Neural progenitor cell (in vitro differentiated cells): Measurements from ENCODE around the gene SEMA6A. TPM values are rescaled to one million over a fixed set of nuclear protein-coding genes. Genes with fewer than 3 reads are reported as not detected.

ENCODE experiments used
- DNase-seq: peaks from one replicate; pipeline ENCODE4 v3.0.0-alpha.2; 2016; ENCODE audit warnings: low spot score
- H2AFZ ChIP-seq: fragments of 200-600 bp; sonication (generic); replicated peaks from 2 replicates; pipeline ENCODE4 v1.6.1; 2016; ENCODE audit warnings: antibody characterized with exemption
- H3F3A ChIP-seq: fragments of 200-600 bp; sonication (generic); 2 replicates; pipeline ENCODE4 v1.6.1; 2016; ENCODE audit warnings: antibody characterized with exemption, low read depth
- H3K27ac ChIP-seq: fragments of 200-600 bp; sonication (generic); 2 replicates; pipeline ENCODE4 v1.5.1; 2016; ENCODE audit warnings: mild to moderate bottlenecking
- H3K27me3 ChIP-seq: fragments of 200-600 bp; sonication (generic); 2 replicates; pipeline ENCODE4 v1.6.1; 2016; ENCODE audit warnings: mild to moderate bottlenecking, moderate library complexity
- H3K36me3 ChIP-seq: fragments of 200-600 bp; sonication (generic); 2 replicates; pipeline ENCODE4 v1.5.1; 2016
- H3K4me1 ChIP-seq: fragments of 200-600 bp; sonication (generic); 2 replicates; pipeline ENCODE4 v1.6.1; 2016; ENCODE audit warnings: mixed run types
- H3K4me2 ChIP-seq: fragments of 200-600 bp; sonication (generic); 2 replicates; pipeline ENCODE4 v1.6.1; 2016
- H3K4me3 ChIP-seq: fragments of 200-600 bp; sonication (generic); 2 replicates; pipeline ENCODE4 v1.5.1; 2016
- H3K79me2 ChIP-seq: fragments of 200-600 bp; sonication (generic); 2 replicates; pipeline ENCODE4 v1.6.1; 2016; ENCODE audit warnings: low read depth
- H3K9ac ChIP-seq: fragments of 200-600 bp; sonication (generic); 2 replicates; pipeline ENCODE4 v1.6.1; 2016
- H3K9me3 ChIP-seq: fragments of 200-600 bp; sonication (generic); 2 replicates; pipeline ENCODE4 v1.5.1; 2016; ENCODE audit warnings: low read depth
- H4K20me1 ChIP-seq: fragments of 200-600 bp; sonication (generic); 2 replicates; pipeline ENCODE4 v1.6.1; 2016; ENCODE audit warnings: low read depth
- H3K27ac Mint-ChIP-seq: 3 replicates; pipeline ENCODE4 v1.8.0; 2021; ENCODE audit warnings: mixed read lengths
- H3K27me3 Mint-ChIP-seq: 2 replicates; pipeline ENCODE4 v1.8.0; 2022; ENCODE audit warnings: low read depth, mild to moderate bottlenecking, inconsistent platforms, moderate library complexity, mixed read lengths; ENCODE audit not compliant: insufficient read depth
- H3K36me3 Mint-ChIP-seq: 3 replicates; pipeline ENCODE4 v1.8.0; 2021; ENCODE audit warnings: mixed read lengths
- H3K4me1 Mint-ChIP-seq: 3 replicates; pipeline ENCODE4 v1.8.0; 2021; ENCODE audit warnings: mixed read lengths
- H3K4me3 Mint-ChIP-seq: 3 replicates; pipeline ENCODE4 v1.8.0; 2021; ENCODE audit warnings: mild to moderate bottlenecking, moderate library complexity, mixed read lengths
- H3K9me3 Mint-ChIP-seq: 3 replicates; pipeline ENCODE4 v1.8.0; 2020; ENCODE audit warnings: mixed read lengths
- EZH2 ChIP-seq: fragments of 200-600 bp; sonication (generic); IDR thresholded peaks from 2 replicates; pipeline ENCODE4 v1.6.1; 2017; ENCODE audit warnings: antibody characterized with exemption, mild to moderate bottlenecking, moderate library complexity
- EZH2phosphoT487 ChIP-seq: fragments of 200-600 bp; sonication (generic); IDR thresholded peaks from 2 replicates; pipeline ENCODE4 v1.6.1; 2017; ENCODE audit warnings: antibody characterized with exemption
- total RNA-seq: library from RNA; depleted of rRNA; stranded (reverse); fragments of >200 nt; gene quantifications from 2 replicates; pipeline ENCODE4 v1.2.3, GENCODE V29; 2015; ENCODE audit warnings: low replicate concordance
- TF ChIP-seq, protein P1 (sequence below): fragments of 200-600 bp; sonication (generic); IDR thresholded peaks from 2 replicates; pipeline ENCODE4 v1.5.1; 2017; ENCODE audit warnings: antibody characterized with exemption, mild to moderate bottlenecking

The SEMA6A gene
- total RNA-seq, 1 donor from 2014 or later, result 86.4 TPM

DNA sequence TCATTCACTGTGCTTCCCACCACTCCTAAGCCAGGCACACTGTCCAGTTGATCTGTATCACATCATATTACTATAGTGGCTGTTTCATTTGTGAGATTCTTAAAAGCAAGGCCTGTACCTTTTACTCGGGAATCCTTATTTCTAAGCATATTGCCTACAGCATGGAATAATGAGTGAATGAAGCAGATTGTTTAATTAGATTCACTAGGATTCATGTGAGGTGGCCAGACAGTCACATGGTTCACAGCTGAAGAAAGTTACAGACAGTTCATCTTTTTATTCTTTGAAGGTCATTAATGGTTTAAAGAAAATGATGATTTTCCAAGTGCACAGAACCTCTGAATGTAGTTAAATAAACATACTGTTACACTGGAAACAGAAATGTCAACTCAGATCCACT is 24.3 kb upstream of the SEMA6A start:
- no peaks in the 10 kb centered on the region for H3K79me2 ChIP-seq
- H3K9me3 ChIP-seq, result no peaks in the 10 kb centered on the region
- no peaks in the 10 kb centered on the region for H3K36me3 Mint-ChIP-seq
- no peak overlapping the region for H3K27ac ChIP-seq
- H3K4me1 ChIP-seq, result peaks cover 8% of the 10 kb centered on the region
- H3K4me3 Mint-ChIP-seq, result no peak overlapping the region
- H3F3A ChIP-seq, result no peaks in the 10 kb centered on the region
- H3K27me3 ChIP-seq, result no peaks in the 10 kb centered on the region
- H3K9ac ChIP-seq, result no peak overlapping the region
- no peak for TF ChIP-seq EZH2
- TF ChIP-seq, protein P1, sequence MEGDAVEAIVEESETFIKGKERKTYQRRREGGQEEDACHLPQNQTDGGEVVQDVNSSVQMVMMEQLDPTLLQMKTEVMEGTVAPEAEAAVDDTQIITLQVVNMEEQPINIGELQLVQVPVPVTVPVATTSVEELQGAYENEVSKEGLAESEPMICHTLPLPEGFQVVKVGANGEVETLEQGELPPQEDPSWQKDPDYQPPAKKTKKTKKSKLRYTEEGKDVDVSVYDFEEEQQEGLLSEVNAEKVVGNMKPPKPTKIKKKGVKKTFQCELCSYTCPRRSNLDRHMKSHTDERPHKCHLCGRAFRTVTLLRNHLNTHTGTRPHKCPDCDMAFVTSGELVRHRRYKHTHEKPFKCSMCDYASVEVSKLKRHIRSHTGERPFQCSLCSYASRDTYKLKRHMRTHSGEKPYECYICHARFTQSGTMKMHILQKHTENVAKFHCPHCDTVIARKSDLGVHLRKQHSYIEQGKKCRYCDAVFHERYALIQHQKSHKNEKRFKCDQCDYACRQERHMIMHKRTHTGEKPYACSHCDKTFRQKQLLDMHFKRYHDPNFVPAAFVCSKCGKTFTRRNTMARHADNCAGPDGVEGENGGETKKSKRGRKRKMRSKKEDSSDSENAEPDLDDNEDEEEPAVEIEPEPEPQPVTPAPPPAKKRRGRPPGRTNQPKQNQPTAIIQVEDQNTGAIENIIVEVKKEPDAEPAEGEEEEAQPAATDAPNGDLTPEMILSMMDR, result no peak
- TF ChIP-seq EZH2phosphoT487, result no peak
- H3K4me3 ChIP-seq, result no peak overlapping the region
- no peaks in the 10 kb centered on the region for H4K20me1 ChIP-seq
- H3K4me1 Mint-ChIP-seq, result peaks cover 3% of the 10 kb centered on the region
- no peaks in the 10 kb centered on the region for H3K36me3 ChIP-seq
- no peak overlapping the region for H3K4me2 ChIP-seq
- no peaks in the 10 kb centered on the region for H3K9me3 Mint-ChIP-seq
- no peak overlapping the region for H3K27ac Mint-ChIP-seq
- no peak overlapping the region for H2AFZ ChIP-seq
- no peak for DNase-seq
- H3K27me3 Mint-ChIP-seq, result no peaks in the 10 kb centered on the region

DNA sequence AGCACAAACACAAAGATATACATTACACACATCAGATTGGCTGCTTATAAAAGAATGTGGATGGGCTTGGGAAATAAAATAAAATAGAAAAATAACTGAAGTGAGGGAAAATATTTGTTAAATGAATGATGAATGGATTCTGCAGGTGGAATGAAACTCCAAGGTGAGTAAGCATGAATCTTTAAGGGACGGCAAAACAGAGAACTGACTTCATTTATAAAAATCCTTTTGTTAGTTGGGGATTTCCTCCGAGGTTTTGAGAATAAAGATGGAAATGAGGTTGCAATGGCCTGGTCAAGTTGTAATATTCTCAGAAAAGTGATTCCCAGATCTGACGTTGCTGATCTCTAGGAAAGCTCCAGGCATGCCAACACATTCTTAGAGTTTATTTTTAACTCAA is 20.9 kb upstream of the SEMA6A start:
- Mint-ChIP-seq H3K9me3 (peaks cover 3% of the 10 kb centered on the region), H3K4me1 (no peaks in the 10 kb centered on the region), H3K27ac (no peak overlapping the region), H3K36me3 (no peaks in the 10 kb centered on the region), H3K27me3 (no peaks in the 10 kb centered on the region), H3K4me3 (no peak overlapping the region)
- Histone ChIP-seq H3K9ac (no peak overlapping the region), H4K20me1 (no peaks in the 10 kb centered on the region), H3K27me3 (no peaks in the 10 kb centered on the region), H3K4me1 (no peaks in the 10 kb centered on the region), H3F3A (no peaks in the 10 kb centered on the region), H2AFZ (no peak overlapping the region), H3K36me3 (no peaks in the 10 kb centered on the region), H3K4me3 (no peak overlapping the region), H3K9me3 (no peaks in the 10 kb centered on the region), H3K27ac (no peak overlapping the region), H3K79me2 (no peaks in the 10 kb centered on the region), H3K4me2 (no peak overlapping the region)
- no peak for DNase-seq
- TF ChIP-seq EZH2phosphoT487, result no peak
- TF ChIP-seq, protein P1, result no peak
- TF ChIP-seq EZH2, result no peak

DNA sequence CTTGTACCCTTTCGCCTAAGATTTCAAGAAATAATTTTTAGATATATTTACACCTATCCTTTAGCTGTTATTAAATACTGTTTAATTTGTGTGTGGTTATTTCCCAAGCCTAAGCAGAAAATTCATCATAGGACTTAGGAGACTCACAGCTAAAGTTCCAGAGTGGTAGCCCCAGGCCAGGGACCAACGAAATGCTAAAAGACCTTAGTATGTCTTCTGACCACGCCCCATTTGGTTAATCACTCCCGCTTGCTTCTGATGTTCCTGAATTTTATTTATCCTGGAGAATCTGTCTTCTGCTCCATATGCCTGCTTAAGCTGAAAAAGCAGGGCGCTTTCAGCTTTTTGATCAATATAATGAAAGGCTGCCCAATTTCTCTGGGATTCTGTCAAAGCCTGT is 18.7 kb upstream of the SEMA6A start:
- H2AFZ ChIP-seq, result no peak overlapping the region
- no peaks in the 10 kb centered on the region for H3K79me2 ChIP-seq
- Mint-ChIP-seq H3K4me1 (no peaks in the 10 kb centered on the region), H3K27ac (no peak overlapping the region), H3K4me3 (no peak overlapping the region), H3K27me3 (no peaks in the 10 kb centered on the region), H3K9me3 (peaks cover 3% of the 10 kb centered on the region), H3K36me3 (no peaks in the 10 kb centered on the region)
- H4K20me1 ChIP-seq, result no peaks in the 10 kb centered on the region
- no peaks in the 10 kb centered on the region for H3K9me3 ChIP-seq
- H3K4me1 ChIP-seq, result no peaks in the 10 kb centered on the region
- TF ChIP-seq EZH2, result no peak
- TF ChIP-seq, protein P1, result no peak
- TF ChIP-seq EZH2phosphoT487, result no peak
- H3K4me3 ChIP-seq, result no peak overlapping the region
- DNase-seq, result no peak
- H3K36me3 ChIP-seq, result no peaks in the 10 kb centered on the region
- H3K27me3 ChIP-seq, result no peaks in the 10 kb centered on the region
- no peak overlapping the region for H3K27ac ChIP-seq
- H3K4me2 ChIP-seq, result no peak overlapping the region
- H3K9ac ChIP-seq, result no peak overlapping the region
- H3F3A ChIP-seq, result no peaks in the 10 kb centered on the region
